SK-N-SH (cell line): Measurements from ENCODE around the gene SOBP. TPM values are rescaled to one million over a fixed set of nuclear protein-coding genes. Genes with fewer than 3 reads are reported as not detected.

Source experiments
- CTCF ChIA-PET: fragments of 300-600, 350-600 bp; formaldehyde crosslinking; extraction: SDS; loops from one replicate; lab custom pipeline; 2021; lab: Yijun Ruan, JAX
- POLR2A ChIA-PET: fragments of 350-600 bp; sonication (Branson Sonifier 250); formaldehyde crosslinking; extraction: SDS; loops from one replicate; lab custom pipeline; 2020; ENCODE audit warnings: antibody characterized with exemption, inconsistent platforms; lab: Yijun Ruan, JAX
- DNase-seq: peaks from one replicate; pipeline ENCODE4 v3.0.0; 2012
- H2AFZ ChIP-seq: fragments of 200-600 bp; sonication (generic); 2 replicates; pipeline ENCODE4 v1.8.1; 2016; ENCODE audit warnings: antibody characterized with exemption, mild to moderate bottlenecking, low read depth
- H3F3A ChIP-seq: fragments of 200-600 bp; sonication (generic); replicated peaks from 2 replicates; pipeline ENCODE3; 2016; ENCODE audit warnings: antibody characterized with exemption, mild to moderate bottlenecking; ENCODE audit not compliant: insufficient read depth
- H3K27ac ChIP-seq, 2 experiments: fragments of 200-500 bp in 1 of 2; fragments of 200-600 bp in 1 of 2; sonication (Bioruptor generic) in 1 of 2; sonication (generic), shearing (Covaris generic) in 1 of 2; 2 replicates each; pipeline versions ENCODE4 v1.5.1 to v1.6.1; 2014 to 2016; ENCODE audit warnings: low read depth in 2 of 2, inconsistent platforms in 1 of 2, low read length in 1 of 2, mild to moderate bottlenecking in 1 of 2, mixed read lengths in 1 of 2
- H3K27me3 ChIP-seq: fragments of 200-600 bp; sonication (generic), shearing (Covaris generic); 2 replicates; pipeline ENCODE4 v1.6.1; 2016; ENCODE audit warnings: mixed run types; ENCODE audit not compliant: insufficient read depth
- H3K36me3 ChIP-seq, 2 experiments: fragments of 200-500 bp in 1 of 2; fragments of 200-600 bp in 1 of 2; sonication (Bioruptor generic) in 1 of 2; sonication (generic) in 1 of 2; replicated peaks in 1 of 2; 2 replicates each; pipeline versions ENCODE3 to v1.5.1; 2014 to 2016; ENCODE audit warnings: low read length in 1 of 2, mild to moderate bottlenecking in 1 of 2; ENCODE audit not compliant: insufficient read depth in 2 of 2, control insufficient read depth in 1 of 2
- H3K4me1 ChIP-seq, 2 experiments: fragments of 200-500 bp in 1 of 2; fragments of 200-600 bp in 1 of 2; sonication (Bioruptor generic) in 1 of 2; sonication (generic), shearing (Covaris generic) in 1 of 2; 2 replicates each; pipeline versions ENCODE4 v1.5.1 to v1.6.1; 2014 to 2016; ENCODE audit warnings: low read depth in 1 of 2, low read length in 1 of 2, mixed run types in 1 of 2; ENCODE audit not compliant: insufficient read depth in 2 of 2, control insufficient read depth in 1 of 2
- H3K4me2 ChIP-seq: fragments of 200-600 bp; sonication (generic), shearing (Covaris generic); 2 replicates; pipeline ENCODE4 v1.6.1; 2017; ENCODE audit warnings: mixed run types
- H3K4me3 ChIP-seq, 2 experiments: fragments of 200-500 bp in 1 of 2; fragments of 200-600 bp in 1 of 2; sonication (Bioruptor generic) in 1 of 2; sonication (generic), shearing (Covaris generic) in 1 of 2; 2 replicates each; pipeline versions ENCODE4 v1.5.1 to v1.8.1; 2014 to 2016; ENCODE audit warnings: low read depth in 2 of 2, inconsistent platforms in 1 of 2, low read length in 1 of 2, mild to moderate bottlenecking in 1 of 2, mixed read lengths in 1 of 2, moderate library complexity in 1 of 2
- H3K79me2 ChIP-seq: fragments of 200-600 bp; sonication (generic); 2 replicates; pipeline ENCODE4 v1.8.1; 2017; ENCODE audit warnings: mild to moderate bottlenecking; ENCODE audit not compliant: insufficient read depth
- H3K9ac ChIP-seq: fragments of 200-600 bp; sonication (generic); 2 replicates; pipeline ENCODE4 v1.6.1; 2017; ENCODE audit warnings: mixed run types
- H3K9me2 ChIP-seq: fragments of 200-600 bp; sonication (generic); 2 replicates; pipeline ENCODE4 v1.6.1; 2017; ENCODE audit warnings: mixed run types
- H3K9me3 ChIP-seq: fragments of 200-600 bp; sonication (generic); 2 replicates; pipeline ENCODE4 v1.6.1; 2017; ENCODE audit warnings: mixed run types, mild to moderate bottlenecking, moderate library complexity
- H4K20me1 ChIP-seq: fragments of 200-600 bp; sonication (generic); 2 replicates; pipeline ENCODE4 v1.6.1; 2017; ENCODE audit warnings: mild to moderate bottlenecking, mixed run types; ENCODE audit not compliant: insufficient read depth
- ELF1 ChIP-seq: IDR thresholded peaks from 2 replicates; pipeline ENCODE4 v1.4.0; 2012
- FOSL2 ChIP-seq: IDR thresholded peaks from 2 replicates; pipeline ENCODE4 v1.4.0; 2012; ENCODE audit warnings: low read depth, mild to moderate bottlenecking, moderate library complexity, borderline replicate concordance
- FOXJ3 ChIP-seq: sonication (generic); formaldehyde crosslinking; IDR thresholded peaks from 2 replicates; pipeline ENCODE4 v1.5.1; 2020; ENCODE audit warnings: mild to moderate bottlenecking, missing genetic modification reagents
- FOXM1 ChIP-seq: IDR thresholded peaks from 2 replicates; pipeline ENCODE4 v1.4.0; 2012; ENCODE audit warnings: low read depth, mild to moderate bottlenecking
- GATA2 ChIP-seq: sonication (generic); formaldehyde crosslinking; IDR thresholded peaks from 2 replicates; pipeline ENCODE4 v1.5.0; 2020; ENCODE audit warnings: mild to moderate bottlenecking, missing genetic modification reagents
- JUND ChIP-seq: IDR thresholded peaks from 2 replicates; pipeline ENCODE4 v1.4.0; 2012
- MAX ChIP-seq: IDR thresholded peaks from 2 replicates; pipeline ENCODE4 v1.4.0; 2012; ENCODE audit warnings: low read depth
- MEF2A ChIP-seq: IDR thresholded peaks from 2 replicates; pipeline ENCODE4 v1.4.0; 2012; ENCODE audit warnings: low read depth, borderline replicate concordance
- MXI1 ChIP-seq: IDR thresholded peaks from 2 replicates; pipeline ENCODE4 v1.6.1; 2012; ENCODE audit warnings: mild to moderate bottlenecking, low read depth, low read length, improper control_type of control experiment
- NRF1 ChIP-seq: IDR thresholded peaks from 2 replicates; pipeline ENCODE4 v1.6.1; 2012; ENCODE audit warnings: low read depth, mild to moderate bottlenecking, low read length
- RFX5 ChIP-seq: IDR thresholded peaks from 2 replicates; pipeline ENCODE4 v1.6.1; 2012; ENCODE audit warnings: mild to moderate bottlenecking, improper control_type of control experiment, low read length
- TEAD4 ChIP-seq: IDR thresholded peaks from 2 replicates; pipeline ENCODE4 v1.4.0; 2012; ENCODE audit warnings: mild to moderate bottlenecking, borderline replicate concordance; ENCODE audit not compliant: insufficient read depth
- YY1 ChIP-seq: IDR thresholded peaks from 2 replicates; pipeline ENCODE4 v1.4.0; 2012; ENCODE audit warnings: low read depth, mild to moderate bottlenecking
- WGBS: methylation state at CpG from one replicate; pipeline ENCODE4 v1.1.6; 2017; ENCODE audit warnings: low lambda C conversion rate; 5-methylcytosine and 5-hydroxymethylcytosine counted together
- polyA plus RNA-seq, 3 experiments: library from polyadenylated mRNA; depleted of rRNA; stranded (reverse); fragments of >200 nt; gene quantifications; 2 replicates each; pipeline ENCODE4 v1.2.3, GENCODE V29; 2012
- TF ChIP-seq, protein P1 (sequence below): IDR thresholded peaks from 2 replicates; pipeline ENCODE4 v1.6.1; 2012; ENCODE audit warnings: mild to moderate bottlenecking, low read depth, low read length, moderate library complexity
- TF ChIP-seq, protein P2 (sequence below): fragments of 150-350 bp; IDR thresholded peaks from 2 replicates; pipeline ENCODE4 v1.6.1; 2017; ENCODE audit warnings: antibody characterized with exemption, low read length, low read depth, borderline replicate concordance

Gene SOBP
- polyA plus RNA-seq, 1 of the 3 experiments (the other 2 are of a cell fraction) = 0.61 TPM

DNA sequence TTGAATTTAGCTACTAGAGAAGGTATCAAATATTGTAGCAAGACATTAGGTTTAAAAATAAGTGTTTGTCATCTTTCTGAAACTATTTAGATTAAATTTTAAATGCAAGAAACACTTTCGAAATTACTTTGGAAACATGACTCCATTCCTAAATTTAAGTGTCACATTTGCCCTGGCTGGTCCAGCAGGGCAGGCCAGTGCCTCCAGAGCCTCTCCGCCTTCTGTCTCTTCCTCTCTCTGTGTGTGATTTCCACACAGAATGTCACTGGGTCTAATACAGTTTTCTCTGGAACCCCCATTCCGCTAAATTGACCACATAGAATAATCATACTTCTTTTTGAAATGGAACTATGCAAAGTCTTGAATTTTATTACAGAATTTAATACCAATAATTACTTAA, 111.5 kb downstream of the SOBP start:
- 84% methylated on average over 3 of the region's 3 CpGs for WGBS
- Histone ChIP-seq H2AFZ (no peak overlapping the region), H3K4me2 (no peak overlapping the region), H3K9me3 (no peaks in the 10 kb centered on the region), H3F3A (no peaks in the 10 kb centered on the region), H3K9me2 (no peaks in the 10 kb centered on the region), H4K20me1 (no peaks in the 10 kb centered on the region), H3K36me3 (no peaks in the 10 kb centered on the region), H3K4me1 (peaks cover 0 to 28% of the 10 kb centered on the region in 2 experiments; a peak in 1 of 4 replicates), H3K9ac (no peak overlapping the region), H3K79me2 (no peaks in the 10 kb centered on the region), H3K27me3 (no peaks in the 10 kb centered on the region), H3K27ac (no peak overlapping the region), H3K4me3 (no peak overlapping the region)
- TF ChIP-seq FOXJ3 (CRISPR knock-in tag) = no peak
- no peak for TF ChIP-seq MAX
- TF ChIP-seq TEAD4 = no peak
- TF ChIP-seq YY1 = no peak
- no peak for TF ChIP-seq GATA2 (CRISPR knock-in tag)
- TF ChIP-seq, protein P1, sequence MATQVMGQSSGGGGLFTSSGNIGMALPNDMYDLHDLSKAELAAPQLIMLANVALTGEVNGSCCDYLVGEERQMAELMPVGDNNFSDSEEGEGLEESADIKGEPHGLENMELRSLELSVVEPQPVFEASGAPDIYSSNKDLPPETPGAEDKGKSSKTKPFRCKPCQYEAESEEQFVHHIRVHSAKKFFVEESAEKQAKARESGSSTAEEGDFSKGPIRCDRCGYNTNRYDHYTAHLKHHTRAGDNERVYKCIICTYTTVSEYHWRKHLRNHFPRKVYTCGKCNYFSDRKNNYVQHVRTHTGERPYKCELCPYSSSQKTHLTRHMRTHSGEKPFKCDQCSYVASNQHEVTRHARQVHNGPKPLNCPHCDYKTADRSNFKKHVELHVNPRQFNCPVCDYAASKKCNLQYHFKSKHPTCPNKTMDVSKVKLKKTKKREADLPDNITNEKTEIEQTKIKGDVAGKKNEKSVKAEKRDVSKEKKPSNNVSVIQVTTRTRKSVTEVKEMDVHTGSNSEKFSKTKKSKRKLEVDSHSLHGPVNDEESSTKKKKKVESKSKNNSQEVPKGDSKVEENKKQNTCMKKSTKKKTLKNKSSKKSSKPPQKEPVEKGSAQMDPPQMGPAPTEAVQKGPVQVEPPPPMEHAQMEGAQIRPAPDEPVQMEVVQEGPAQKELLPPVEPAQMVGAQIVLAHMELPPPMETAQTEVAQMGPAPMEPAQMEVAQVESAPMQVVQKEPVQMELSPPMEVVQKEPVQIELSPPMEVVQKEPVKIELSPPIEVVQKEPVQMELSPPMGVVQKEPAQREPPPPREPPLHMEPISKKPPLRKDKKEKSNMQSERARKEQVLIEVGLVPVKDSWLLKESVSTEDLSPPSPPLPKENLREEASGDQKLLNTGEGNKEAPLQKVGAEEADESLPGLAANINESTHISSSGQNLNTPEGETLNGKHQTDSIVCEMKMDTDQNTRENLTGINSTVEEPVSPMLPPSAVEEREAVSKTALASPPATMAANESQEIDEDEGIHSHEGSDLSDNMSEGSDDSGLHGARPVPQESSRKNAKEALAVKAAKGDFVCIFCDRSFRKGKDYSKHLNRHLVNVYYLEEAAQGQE = no peak
- CTCF ChIA-PET = no interaction called here
- no peak for DNase-seq
- POLR2A ChIA-PET = no interaction called here

GRCh38 chr6:107602321-107603005, 112.5 kb downstream of the SOBP start:
- DNase-seq = no peak
- POLR2A ChIA-PET = no interaction called here
- H3K36me3 ChIP-seq = no peaks in the 10 kb centered on the region

More at GRCh38 chr6:107602321-107603005, 112.5 kb downstream of the SOBP start:
- Histone ChIP-seq H3K9me3 (no peaks in the 10 kb centered on the region), H4K20me1 (no peaks in the 10 kb centered on the region), H3K4me1 (peaks cover 0 to 37% of the 10 kb centered on the region in 2 experiments; a peak in 1 of 4 replicates), H3K4me3 (no peak overlapping the region), H3K79me2 (no peaks in the 10 kb centered on the region), H3K9ac (no peak overlapping the region), H3K27ac (no peak overlapping the region), H3K27me3 (no peaks in the 10 kb centered on the region), H3K4me2 (no peak overlapping the region), H3K9me2 (no peaks in the 10 kb centered on the region), H3F3A (no peaks in the 10 kb centered on the region), H2AFZ (no peak overlapping the region)
- 83% methylated on average over 5 of the region's 5 CpGs for WGBS
- CTCF ChIA-PET = interaction anchor here (1.3 kb wide), 1 partner anchor 143 kb away, joined by 3 read pairs; the partner anchor contains the start of gene PDSS2
- TF ChIP-seq RFX5 = no peak
- no peak for TF ChIP-seq JUND
- TF ChIP-seq ELF1 = no peak
- TF ChIP-seq FOXM1 = no peak
- TF ChIP-seq MEF2A = no peak
- no peak for TF ChIP-seq TEAD4
- TF ChIP-seq FOSL2 = no peak
- no peak for TF ChIP-seq GATA2 (CRISPR knock-in tag)
- no peak for TF ChIP-seq NRF1
- TF ChIP-seq, protein P1 = no peak
- TF ChIP-seq, protein P2, sequence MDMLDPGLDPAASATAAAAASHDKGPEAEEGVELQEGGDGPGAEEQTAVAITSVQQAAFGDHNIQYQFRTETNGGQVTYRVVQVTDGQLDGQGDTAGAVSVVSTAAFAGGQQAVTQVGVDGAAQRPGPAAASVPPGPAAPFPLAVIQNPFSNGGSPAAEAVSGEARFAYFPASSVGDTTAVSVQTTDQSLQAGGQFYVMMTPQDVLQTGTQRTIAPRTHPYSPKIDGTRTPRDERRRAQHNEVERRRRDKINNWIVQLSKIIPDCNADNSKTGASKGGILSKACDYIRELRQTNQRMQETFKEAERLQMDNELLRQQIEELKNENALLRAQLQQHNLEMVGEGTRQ = no peak
- TF ChIP-seq MXI1 = no peak
- TF ChIP-seq YY1 = no peak
- TF ChIP-seq, all 33 proteins: peak for 0
